Nephron progenitor cell (in vitro differentiated cells): Measurements from ENCODE around the gene AK6.
A peak's percentile ranks its signal among the peaks of the same experiment; 100 is the strongest.

Experiments
- DNase-seq: peaks from one replicate; pipeline ENCODE4 v3.0.0; 2021
- H3K27ac Mint-ChIP-seq: 2 replicates; pipeline ENCODE4 v1.8.0; 2021; ENCODE audit warnings: mild to moderate bottlenecking, moderate library complexity, mixed read lengths
- H3K27me3 Mint-ChIP-seq: 2 replicates; pipeline ENCODE4 v1.8.0; 2021; ENCODE audit warnings: mild to moderate bottlenecking, low read depth, mixed read lengths; ENCODE audit not compliant: poor library complexity
- H3K36me3 Mint-ChIP-seq: 2 replicates; pipeline ENCODE4 v1.8.0; 2021; ENCODE audit warnings: low read depth, mixed read lengths
- H3K4me1 Mint-ChIP-seq: 2 replicates; pipeline ENCODE4 v1.8.0; 2021; ENCODE audit warnings: mixed read lengths
- H3K4me3 Mint-ChIP-seq: 2 replicates; pipeline ENCODE4 v1.8.0; 2021; ENCODE audit warnings: mild to moderate bottlenecking, moderate library complexity, mixed read lengths
- H3K9me3 Mint-ChIP-seq: 2 replicates; pipeline ENCODE4 v1.8.0; 2021; ENCODE audit warnings: mild to moderate bottlenecking, moderate library complexity, mixed read lengths
- CTCF ChIP-seq: fragments of 200-600 bp; sonication (generic); IDR thresholded peaks from 2 replicates; pipeline ENCODE4 v1.5.0; 2021; ENCODE audit warnings: antibody characterized with exemption

Gene AK6

GRCh38 chr5:69331528-69332445 is 37.5 kb downstream of the AK6 start:
- H3K27me3 Mint-ChIP-seq, result peaks cover 16% of the 10 kb centered on the region
- H3K27ac Mint-ChIP-seq, result peak overlapping the region; percentile 46
- no peak for DNase-seq
- no peaks in the 10 kb centered on the region for H3K36me3 Mint-ChIP-seq
- no peak for TF ChIP-seq CTCF
- H3K9me3 Mint-ChIP-seq, result no peaks in the 10 kb centered on the region
- H3K4me1 Mint-ChIP-seq, result no peaks in the 10 kb centered on the region
- H3K4me3 Mint-ChIP-seq, result peak overlapping the region; percentile 82

GRCh38 chr5:69329905-69330489 is 39.3 kb downstream of the AK6 start:
- H3K9me3 Mint-ChIP-seq, result no peaks in the 10 kb centered on the region
- no peak for TF ChIP-seq CTCF
- peaks cover 8% of the 10 kb centered on the region for H3K27me3 Mint-ChIP-seq
- H3K4me1 Mint-ChIP-seq, result no peaks in the 10 kb centered on the region
- H3K27ac Mint-ChIP-seq, result no peak overlapping the region
- H3K4me3 Mint-ChIP-seq, result no peak overlapping the region
- no peaks in the 10 kb centered on the region for H3K36me3 Mint-ChIP-seq
- DNase-seq, result no peak

- H3K36me3 Mint-ChIP-seq, result no peaks in the 10 kb centered on the region
- H3K4me3 Mint-ChIP-seq, result no peak overlapping the region
- peaks cover 2% of the 10 kb centered on the region for H3K27me3 Mint-ChIP-seq
- no peak for TF ChIP-seq CTCF
- DNase-seq, result no peak
- H3K27ac Mint-ChIP-seq, result no peak overlapping the region
- H3K4me1 Mint-ChIP-seq, result no peaks in the 10 kb centered on the region
- H3K9me3 Mint-ChIP-seq, result no peaks in the 10 kb centered on the region
Measured at GRCh38 chr5:69326365-69326764, 43.0 kb downstream of the AK6 start.

GRCh38 chr5:69317391-69317790 is 51.9 kb downstream of the AK6 start:
- H3K27me3 Mint-ChIP-seq, result peaks cover 12% of the 10 kb centered on the region
- no peak for DNase-seq
- no peak for TF ChIP-seq CTCF
- peaks cover 9% of the 10 kb centered on the region for H3K36me3 Mint-ChIP-seq
- no peak overlapping the region for H3K27ac Mint-ChIP-seq
- H3K4me1 Mint-ChIP-seq, result no peaks in the 10 kb centered on the region
- H3K9me3 Mint-ChIP-seq, result peaks cover 8% of the 10 kb centered on the region
- no peak overlapping the region for H3K4me3 Mint-ChIP-seq

GRCh38 chr5:69315972-69316371 is 53.3 kb downstream of the AK6 start:
- H3K4me1 Mint-ChIP-seq, result no peaks in the 10 kb centered on the region
- no peak for TF ChIP-seq CTCF
- H3K9me3 Mint-ChIP-seq, result peaks cover 8% of the 10 kb centered on the region
- no peak overlapping the region for H3K4me3 Mint-ChIP-seq
- H3K36me3 Mint-ChIP-seq, result peaks cover 12% of the 10 kb centered on the region
- peaks cover 12% of the 10 kb centered on the region for H3K27me3 Mint-ChIP-seq
- H3K27ac Mint-ChIP-seq, result no peak overlapping the region
- no peak for DNase-seq
